Stimulated activated CD4-positive, alpha-beta T cell treated with anti-CD3 and anti-CD28 coated beads, TNF-alpha, amount 100 ng/mL, for 1 hour (primary cell): ENCODE results near the gene BBS9.
"Not testable (repeated sequence)": the region's sequence is repeated elsewhere in the genome, so short reads cannot be mapped to it uniquely, and the experiment has no call there.

Experiments used
- DNase-seq, 3 donors: peaks; one replicate each; pipeline ENCODE4 v3.0.0-alpha.2; 2020; ENCODE audit warnings: low read depth in 3 of 3, low spot score in 1 of 3

The BBS9 gene

DNA sequence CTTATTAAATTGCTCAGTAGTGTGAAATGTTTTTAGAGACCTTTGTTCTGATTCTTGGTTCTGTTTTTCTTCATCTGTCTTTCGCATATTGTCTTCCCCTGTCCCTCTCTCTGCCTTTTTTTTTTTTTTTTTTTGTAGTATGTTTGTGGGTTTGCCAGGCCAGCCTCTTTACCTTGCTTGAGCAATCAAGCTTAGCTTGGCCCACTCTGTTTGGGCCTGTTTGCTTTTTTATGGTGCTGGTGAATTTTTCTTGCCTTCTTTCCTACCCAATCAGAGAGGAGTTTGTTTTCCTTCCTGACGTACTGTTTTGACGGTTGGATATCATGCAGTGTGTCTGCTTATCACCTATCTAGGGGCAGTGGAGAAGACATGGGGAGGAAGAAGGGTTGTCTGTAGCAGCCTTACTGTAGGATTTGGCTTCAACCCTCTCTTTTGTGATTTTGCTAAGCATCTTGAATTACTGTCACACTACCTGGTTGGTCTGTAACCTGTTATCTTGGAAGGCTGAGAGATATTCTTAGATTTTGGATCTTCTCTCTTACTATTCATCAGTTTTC is 64.0 kb downstream of the BBS9 start:
- DNase-seq: no peak

DNA sequence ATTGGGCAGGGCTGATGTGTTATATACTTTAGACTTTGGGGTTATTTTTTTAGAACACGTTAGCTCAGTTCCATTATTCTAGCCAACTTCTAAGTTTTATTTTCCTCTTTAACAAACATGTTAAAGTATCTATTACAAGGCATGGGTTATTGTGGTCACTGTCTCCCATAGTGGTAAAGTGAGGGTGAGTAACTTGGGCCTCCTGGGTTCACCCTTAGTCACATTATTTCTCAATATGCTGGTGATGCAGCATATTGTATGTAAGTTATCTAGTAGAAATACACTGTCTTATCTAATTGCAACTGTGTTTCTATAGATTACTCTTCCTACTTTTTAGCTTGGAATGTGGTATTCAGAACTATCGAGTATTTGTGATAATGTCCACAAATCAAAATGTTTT is 65.9 kb downstream of the BBS9 start:
- no peak for DNase-seq

DNA sequence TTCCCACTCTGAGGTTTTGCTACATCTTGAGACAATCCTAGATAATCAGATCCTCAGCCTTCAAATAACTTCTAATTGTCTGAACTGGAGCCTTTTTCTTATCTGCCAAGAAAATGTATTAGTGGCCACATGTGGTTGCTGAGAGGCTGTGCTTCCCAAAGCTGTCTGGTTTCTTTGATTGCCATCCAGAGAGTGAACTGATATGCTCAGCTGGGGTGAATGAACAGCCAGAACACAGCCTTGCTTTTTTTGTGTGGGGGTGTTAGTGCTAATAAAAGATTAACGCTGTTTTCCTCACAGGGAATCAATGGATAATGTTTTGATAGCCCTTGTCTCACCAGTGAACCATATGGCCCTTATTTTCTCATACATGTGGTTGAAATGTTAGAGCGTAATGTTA is 66.9 kb downstream of the BBS9 start:
- no peak for DNase-seq

DNA sequence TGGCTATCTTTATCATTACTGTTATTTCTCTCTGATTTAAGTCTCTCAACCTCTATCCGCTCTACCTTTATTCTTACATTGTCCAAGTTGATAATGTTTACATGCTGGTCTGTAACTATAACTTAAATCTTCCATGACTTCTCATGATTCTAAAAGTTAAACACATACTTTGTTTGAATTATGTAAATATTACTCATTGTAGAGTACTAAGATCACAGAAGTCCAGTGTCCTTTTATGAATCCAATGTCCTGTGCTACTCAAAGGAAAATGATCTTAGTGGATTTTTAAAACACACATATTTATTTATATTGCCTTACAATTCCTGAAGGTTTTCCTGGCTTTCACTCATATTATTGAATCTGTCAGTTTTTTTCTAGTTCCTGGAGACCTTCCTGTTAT is 70.9 kb downstream of the BBS9 start:
- no peak for DNase-seq

DNA sequence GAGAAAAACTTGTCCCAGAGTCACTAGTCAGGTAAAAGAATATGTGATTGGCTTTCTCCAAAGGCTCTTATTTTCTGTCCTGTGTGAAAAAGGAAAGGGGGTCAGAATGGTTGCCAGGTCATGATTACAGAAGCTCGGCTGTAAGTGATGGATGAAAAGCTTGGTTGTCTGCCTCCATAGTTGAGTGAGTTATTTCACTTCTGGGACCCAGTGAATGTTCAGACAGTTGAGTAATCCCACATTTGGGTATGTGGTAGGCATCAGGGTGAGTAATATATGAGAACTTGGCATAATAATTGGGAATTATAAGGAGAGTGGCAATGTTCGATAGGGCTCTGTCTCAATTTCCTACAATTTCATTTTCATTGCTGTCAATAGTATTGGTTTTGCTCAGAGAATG is 72.5 kb downstream of the BBS9 start:
- DNase-seq: no peak

DNA sequence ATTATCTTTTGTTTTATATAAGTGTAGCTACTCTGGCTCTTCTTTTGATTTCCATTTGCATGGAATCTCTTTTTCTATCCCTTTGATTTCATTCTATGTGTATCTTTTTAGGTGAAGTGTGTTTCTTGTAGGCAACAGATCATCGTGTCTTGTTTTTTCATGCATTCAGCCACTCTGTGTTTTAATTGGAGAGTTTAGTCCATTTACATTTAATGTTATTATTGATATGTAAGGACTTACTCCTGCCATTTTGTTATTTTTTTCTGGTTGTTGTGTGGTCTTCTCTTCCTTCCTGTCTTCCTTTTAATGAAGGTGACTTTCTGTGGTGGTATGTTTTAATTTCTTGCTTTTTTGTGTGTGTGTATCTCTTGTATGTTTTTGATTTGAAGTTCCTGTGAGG is 81.6 kb downstream of the BBS9 start:
- DNase-seq: no peak

DNA sequence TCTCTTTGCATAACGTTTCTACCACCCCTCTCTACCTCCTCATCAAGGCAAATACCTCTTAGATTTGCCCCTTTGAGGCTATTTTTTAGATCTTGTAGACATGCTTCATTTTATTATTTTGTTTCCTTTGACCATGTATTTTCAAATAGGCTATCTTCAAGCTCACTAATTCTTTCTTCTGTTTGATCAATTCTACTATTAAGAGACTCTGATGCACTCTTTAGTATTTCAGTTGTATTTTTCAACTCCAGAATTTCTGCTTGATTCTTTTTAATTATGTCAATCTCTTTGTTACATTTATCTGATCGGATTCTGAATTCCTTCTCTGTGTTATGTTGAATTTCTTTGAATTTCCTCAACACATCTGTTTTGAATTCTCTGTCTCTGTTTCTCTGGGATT is 82.8 kb downstream of the BBS9 start:
- no peak for DNase-seq

DNA sequence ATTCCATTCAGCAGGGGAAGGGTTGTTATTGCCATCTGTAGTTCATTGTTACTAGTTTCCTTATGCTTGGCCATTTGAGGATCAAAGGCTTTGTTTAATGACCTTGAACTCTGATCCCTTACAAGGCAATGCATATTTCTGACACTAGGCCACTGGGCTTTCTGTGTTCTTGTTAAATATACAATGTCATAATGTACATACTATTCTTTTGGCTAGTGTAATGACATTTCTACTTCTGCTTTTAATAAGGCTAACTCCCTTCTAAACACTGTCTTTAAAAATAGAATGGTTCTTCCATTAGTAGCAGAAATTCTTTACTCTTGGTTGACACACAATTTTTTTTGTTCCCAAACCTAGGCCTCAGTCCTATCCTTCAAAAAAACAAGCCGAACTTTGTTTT is 86.6 kb downstream of the BBS9 start:
- DNase-seq: no peak

DNA sequence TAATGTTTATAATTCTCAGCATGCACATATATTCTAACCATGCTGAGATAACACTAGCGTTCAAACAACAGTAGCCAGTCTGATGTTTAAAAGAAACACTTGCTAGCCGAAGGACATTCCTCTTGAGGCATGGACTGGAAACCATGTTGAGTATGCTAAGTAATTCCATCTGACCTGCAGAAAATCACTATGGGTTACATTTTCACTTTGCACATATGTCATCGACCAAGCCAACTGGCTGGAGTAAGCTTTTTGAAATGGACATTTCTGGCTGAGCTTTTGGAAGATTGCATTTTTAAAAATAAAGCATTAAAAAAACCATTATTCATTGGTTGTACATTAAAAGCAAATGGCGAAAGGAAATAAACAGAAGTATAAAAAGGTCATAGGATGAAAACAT is 88.2 kb downstream of the BBS9 start:
- no peak for DNase-seq

DNA sequence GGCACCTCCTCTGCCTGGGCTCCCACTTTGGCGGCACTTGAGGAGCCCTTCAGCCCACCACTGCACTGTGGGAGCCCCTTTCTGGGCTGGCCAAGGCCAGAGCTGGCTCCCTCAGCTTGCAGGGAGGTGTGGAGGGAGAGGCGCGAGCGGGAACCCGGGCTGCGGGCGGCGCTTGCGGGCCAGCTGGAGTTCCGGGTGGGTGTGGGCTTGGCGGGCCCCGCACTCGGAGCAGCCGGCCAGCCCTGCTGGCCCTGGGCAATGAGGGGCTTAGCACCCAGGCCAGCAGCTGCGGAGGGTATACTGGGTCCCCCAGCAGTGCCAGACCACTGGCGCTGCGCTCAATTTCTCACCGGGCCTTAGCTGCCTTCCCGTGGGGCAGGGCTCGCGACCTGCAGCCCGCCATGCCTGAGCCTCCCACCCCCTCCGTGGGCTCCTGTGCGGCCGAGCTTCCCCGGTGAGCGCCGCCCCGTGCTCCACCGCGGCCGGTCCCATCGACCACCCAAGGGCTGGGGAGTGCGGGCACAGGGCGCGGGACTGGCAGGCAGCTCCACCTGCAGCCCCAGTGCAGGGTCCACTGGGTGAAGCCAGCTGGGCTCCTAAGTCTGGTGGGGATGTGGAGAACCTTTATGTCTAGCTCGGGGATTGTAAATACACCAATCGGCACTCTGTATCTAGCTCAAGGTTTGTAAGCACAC is 89.6 kb downstream of the BBS9 start:
- not testable (repeated sequence) for DNase-seq

DNA sequence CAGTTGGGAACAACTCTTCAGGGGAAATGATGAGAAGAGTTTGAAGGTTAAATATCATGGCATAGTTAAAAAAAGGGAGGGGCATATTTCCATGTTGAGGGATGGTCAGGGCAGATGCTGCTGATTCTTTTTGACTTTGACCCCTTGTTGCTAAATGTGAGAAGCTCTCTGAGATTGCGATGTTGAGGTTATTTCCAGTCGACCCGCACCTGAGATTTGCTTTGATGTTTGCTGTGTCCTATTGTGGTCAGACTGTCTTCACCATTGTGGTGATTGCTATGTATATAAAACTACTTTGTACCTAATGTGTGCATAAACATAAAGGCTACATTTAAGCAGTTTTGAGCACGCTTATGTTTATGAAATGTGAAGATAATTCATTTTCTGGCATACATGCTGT is 90.9 kb downstream of the BBS9 start:
- no peak for DNase-seq

DNA sequence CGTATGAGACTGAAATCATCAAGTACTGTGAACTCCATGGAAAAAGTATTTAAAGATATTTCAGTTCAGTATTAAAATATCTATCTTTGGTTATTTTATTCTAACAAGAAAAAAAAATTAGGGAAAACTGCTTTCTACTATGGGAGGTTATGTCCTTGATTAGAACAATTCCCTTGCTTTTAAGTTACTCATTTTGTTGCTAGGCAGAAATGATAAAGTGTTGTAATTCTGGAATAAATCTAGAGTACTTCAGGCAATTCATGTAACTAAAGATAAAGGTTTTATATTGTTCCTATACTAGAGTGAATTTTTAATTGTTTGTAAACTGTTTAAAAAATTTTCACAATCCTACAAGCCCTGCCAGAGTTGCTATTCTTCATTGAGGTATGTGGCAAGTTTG is 92.0 kb downstream of the BBS9 start:
- DNase-seq: no peak

DNA sequence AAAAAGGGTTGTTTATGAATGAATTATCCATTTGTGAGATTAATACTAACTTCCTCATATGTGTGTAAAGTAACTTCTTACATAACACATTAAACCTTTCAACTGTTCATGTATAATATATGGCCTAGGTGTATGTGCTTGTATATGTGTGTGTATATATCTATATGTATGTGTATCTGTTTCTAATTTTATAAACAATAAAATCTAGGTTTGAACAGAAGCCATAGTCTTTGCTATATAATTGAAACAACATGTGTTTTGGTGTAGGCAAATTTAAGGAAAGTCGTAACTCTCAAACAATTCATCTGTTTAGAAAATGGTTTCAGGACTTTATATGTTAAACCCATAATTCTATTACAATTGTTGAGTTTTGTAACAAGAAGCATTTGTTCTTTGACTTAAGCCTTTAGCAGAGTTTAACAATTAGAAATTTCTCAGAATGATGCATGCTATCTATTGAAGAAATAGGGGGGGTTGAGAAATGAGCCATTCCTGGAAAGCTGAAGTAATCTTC is 103.3 kb downstream of the BBS9 start:
- DNase-seq: no peak

DNA sequence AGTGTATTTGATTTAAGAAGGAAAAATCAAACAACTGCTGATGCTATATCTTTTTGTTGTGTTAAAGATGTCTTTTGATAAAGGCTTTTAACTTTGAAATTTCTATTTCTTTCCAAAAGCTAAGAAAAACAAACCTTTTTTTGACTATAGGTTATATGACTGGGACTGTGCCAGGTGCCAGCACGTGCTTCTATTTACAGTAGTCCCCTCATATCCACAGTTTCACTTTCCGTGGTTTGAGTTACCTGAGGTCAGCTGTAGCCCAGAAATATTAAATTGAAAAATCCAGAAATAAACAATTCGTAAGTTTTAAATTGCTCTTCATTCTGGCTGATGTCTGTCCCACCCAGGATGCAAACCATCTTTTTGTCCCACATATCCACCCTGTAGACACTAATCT is 104.3 kb downstream of the BBS9 start:
- DNase-seq: no peak

DNA sequence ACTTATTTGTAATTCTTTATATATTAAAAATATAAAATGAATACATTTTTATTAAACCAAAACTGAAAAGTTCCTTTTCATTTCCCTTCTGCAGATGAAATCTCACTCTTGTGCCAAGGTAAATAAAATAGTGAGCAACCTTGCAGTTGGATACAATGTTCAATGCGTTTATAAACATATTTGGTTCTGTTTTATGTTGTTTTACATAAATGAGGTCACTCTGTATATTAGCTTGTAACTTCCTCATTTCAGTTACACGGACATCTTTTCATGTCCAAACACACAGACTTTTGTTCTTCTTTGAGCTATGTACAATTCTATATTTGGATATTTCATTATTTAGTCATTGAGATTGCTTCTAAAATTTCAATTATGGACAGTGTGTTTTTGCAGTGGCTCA is 107.7 kb downstream of the BBS9 start:
- DNase-seq: no peak

DNA sequence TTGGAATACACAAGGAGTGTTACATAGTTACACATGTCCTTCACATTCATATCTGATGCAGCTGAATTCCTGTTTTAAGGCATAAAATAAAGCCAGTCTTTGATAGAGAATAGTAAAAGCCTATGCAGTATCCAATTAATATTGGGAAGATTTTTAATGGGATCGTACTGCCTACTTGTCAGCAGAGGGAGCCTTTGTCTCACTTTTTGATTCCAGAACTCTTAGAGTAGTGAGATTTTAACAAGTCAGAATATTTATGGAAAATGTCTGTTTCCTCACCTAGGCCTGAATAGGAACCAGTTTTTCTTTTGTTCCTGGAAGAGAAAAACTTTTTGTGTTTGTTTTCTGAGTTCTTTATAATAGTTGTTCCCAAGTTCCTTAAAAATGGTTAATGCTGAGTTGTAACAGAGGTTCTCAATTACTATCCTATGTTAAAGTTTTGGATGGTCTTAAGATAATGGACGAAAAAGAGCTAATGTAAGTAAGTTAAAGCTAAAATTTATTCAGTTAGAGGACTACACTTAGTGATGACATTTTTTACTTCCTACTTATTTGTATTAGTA is 114.0 kb downstream of the BBS9 start:
- DNase-seq: no peak

DNA sequence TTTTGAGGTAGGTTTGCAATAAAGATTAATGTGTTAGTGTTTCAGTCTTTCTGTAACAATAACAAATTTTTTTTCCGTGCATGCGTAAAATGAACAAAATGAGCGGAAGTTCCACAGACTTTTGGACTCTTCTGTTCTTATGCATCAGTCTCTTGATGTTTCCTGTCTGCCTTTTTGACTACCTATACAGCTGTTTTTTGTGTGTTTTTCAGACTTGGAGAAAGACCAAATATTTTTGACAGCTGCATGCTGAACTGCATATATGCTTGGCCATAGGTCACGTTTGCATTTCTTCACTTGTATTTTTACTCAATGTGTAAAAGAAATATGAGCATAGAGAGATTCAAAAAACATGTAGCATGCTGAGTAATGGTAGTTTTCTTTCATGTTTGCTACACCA is 119.3 kb downstream of the BBS9 start:
- no peak for DNase-seq

DNA sequence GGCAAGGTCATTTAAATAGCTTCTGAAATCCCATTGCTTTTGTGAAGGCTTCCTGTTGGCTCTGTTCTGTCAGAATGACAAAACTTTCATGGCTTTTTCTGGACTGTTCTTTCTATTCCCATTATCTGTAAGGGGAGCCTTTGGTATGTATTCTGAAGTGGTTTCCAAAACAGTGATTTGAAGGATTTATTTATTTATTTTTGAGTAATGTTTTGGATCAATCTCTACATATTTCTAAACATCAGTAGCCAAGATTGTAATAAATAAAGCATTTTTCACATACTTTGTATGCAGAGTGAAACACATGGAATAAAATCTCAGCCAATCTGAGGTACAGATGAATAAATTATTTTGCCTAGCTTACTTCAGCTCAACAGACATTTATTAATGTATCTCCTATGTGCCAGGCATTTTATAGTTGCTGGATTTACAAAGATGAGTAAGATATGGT is 121.1 kb downstream of the BBS9 start:
- DNase-seq: no peak

DNA sequence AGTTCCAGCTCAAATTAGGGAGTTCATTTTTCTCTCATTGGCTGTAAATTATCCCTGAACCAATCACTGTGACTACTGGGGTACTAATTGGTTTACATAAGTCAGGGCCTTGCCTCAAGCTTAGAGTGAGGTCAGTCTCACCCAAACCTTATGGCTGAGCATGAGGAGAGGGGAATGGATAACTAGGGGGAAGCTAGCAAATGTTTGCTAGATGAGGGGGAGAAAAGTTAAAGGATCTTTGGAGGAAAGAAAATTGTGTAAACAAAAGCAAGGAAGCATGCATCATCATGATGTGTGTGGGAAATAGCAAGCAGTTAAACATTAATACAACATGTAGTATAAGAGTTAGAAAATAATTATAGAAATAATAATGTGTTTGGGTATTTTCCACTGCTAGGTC is 121.9 kb downstream of the BBS9 start:
- no peak for DNase-seq

DNA sequence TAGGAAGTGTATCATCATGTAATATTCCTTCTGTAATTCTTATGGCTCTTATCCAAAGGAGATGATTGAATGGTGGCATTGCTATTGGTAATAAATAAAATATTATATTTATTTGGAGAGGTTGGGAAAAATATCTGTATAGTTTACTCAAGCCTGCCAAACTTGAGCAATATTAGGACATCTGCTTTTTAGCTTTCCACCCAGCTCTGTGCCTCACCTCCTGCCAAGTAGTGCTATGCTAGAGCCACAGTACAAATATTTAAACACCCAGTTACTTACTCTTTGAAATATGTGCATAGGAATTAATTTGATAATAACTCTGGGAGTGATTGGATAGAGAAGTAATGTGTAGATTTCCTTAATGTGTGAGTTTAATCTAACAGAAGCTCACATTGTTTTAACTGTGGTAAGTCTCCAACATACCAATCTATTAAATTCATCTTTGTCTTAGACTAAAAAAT is 129.2 kb downstream of the BBS9 start:
- no peak for DNase-seq

DNA sequence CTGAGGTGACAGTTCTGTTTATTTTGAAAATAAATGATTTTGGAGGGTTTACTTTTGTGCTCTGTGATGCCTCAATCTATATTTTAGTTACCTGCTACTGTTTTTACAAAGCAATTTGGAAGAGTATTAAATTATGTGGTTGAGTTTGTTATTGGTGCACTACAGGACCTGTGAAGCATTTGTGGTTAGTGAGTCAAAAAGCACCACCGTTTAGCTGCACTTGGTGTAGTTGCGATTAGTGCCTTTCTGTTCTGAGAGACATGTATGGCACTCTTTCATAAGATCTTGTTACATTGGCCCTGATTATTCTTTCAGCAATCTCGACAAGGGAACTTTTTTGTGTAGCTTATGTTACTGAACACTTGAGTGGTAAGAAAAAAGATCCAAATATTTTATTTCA is 132.2 kb downstream of the BBS9 start:
- DNase-seq: no peak

DNA sequence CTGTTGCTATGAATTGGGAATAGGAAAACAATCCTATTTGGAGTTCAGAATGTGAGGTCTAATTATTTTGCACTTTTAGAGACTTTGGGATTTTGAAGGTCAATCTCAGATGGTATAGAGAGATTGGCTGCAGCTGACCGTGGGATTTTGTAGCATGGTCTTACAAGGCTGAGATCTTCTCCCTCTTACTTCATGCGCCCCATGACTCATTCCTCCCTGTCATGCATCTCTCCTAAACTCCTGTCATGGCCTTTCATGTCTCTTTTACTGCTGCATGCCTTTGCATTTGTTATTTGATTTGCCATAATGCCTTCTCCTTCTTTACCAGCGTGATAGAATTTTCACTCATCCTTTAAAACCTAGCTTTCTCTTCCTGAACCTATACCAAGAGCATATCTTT is 133.1 kb downstream of the BBS9 start:
- no peak for DNase-seq
